GM12892 (cell line): ENCODE data around the gene MSL3B.

Experiments used
- DNase-seq: peaks from one replicate; pipeline ENCODE4 v3.0.0; 2011; ENCODE audit not compliant: insufficient read length
- FAIRE-seq: peaks from 2 replicates; lab custom pipeline; 2011; peaks lifted over from hg19 to GRCh38; lab: Jason Lieb, UNC
- POLR2A ChIP-seq: IDR thresholded peaks from 2 replicates; pipeline ENCODE4 v1.6.1; 2011; ENCODE audit warnings: low read depth, low read length, control low read depth
- POLR2AphosphoS5 ChIP-seq: IDR thresholded peaks from 2 replicates; pipeline ENCODE4 v1.6.1; 2011; ENCODE audit warnings: low read depth, low read length, control low read depth
- TAF1 ChIP-seq: IDR thresholded peaks from 2 replicates; pipeline ENCODE4 v1.6.1; 2011; ENCODE audit warnings: low read depth, mild to moderate bottlenecking, control low read depth, low read length, borderline replicate concordance

MSL3B gene

GRCh38 chr2:233840520-233840919, 27.7 kb downstream of the MSL3B start:
- no peak for TF ChIP-seq POLR2A
- no peak for TF ChIP-seq POLR2AphosphoS5
- no peak for TF ChIP-seq TAF1
- DNase-seq (no peak), FAIRE-seq (no peak)

GRCh38 chr2:233839447-233839820, 28.8 kb downstream of the MSL3B start:
- TF ChIP-seq POLR2AphosphoS5 = no peak
- DNase-seq = no peak
- FAIRE-seq = no peak

GRCh38 chr2:233838726-233839446, 29.3 kb downstream of the MSL3B start:
- DNase-seq (no peak), FAIRE-seq (no peak)
- TF ChIP-seq TAF1 (no peak), POLR2AphosphoS5 (no peak), POLR2A (no peak)

DNA sequence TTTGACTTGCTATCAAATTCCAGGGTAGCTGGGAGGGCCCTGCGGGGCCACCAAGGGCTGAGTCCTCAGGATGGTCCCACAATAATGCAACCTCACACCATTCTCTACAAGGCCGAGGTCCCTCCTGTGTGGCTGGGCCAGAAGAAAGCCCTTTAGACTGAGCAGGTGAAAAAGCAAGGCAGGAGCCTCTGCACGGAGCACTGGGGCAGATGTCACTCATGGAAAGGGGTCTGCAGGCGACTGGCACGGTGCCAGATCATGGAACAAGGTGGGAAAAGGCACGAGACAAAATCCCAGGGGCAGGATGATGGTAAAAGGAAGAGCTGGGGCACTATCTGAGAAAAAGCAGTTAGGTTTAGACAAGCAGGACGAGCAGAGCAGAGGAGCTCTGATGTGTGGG, 29.9 kb downstream of the MSL3B start:
- TF ChIP-seq TAF1 = no peak
- TF ChIP-seq POLR2A = no peak
- TF ChIP-seq POLR2AphosphoS5 = no peak
- no peak for DNase-seq
- no peak for FAIRE-seq

GRCh38 chr2:233837694-233838229, 30.4 kb downstream of the MSL3B start:
- FAIRE-seq (no peak), DNase-seq (no peak)
- no peak for TF ChIP-seq TAF1
- no peak for TF ChIP-seq POLR2A
- TF ChIP-seq POLR2AphosphoS5 = no peak

DNA sequence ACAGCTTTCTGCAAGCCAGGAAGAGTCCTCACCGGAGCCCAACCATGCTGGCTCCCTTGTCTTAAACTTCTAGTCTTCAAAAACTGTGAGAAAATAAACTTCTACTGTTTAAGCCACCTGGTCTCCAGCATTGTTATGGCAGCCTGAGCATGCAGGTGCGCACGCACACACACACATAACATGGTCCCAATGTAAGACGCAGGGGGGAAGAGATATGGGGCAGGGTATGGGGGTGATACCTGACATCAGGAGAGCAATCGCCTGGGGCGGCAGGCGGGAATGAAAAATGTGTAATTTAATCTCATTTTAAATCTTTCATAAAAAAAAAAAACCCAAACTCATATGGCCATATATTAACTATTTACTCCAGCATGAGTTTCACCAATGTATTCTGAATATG, 31.8 kb downstream of the MSL3B start:
- no peak for TF ChIP-seq POLR2AphosphoS5
- no peak for FAIRE-seq

GRCh38 chr2:233835230-233836186, 32.7 kb downstream of the MSL3B start:
- FAIRE-seq = no peak
- DNase-seq = no peak
- TF ChIP-seq TAF1 = no peak

More for the DNA sequence above, 31.8 kb downstream of the MSL3B start:
- DNase-seq = no peak

- FAIRE-seq (no peak), DNase-seq (no peak)
- no peak for TF ChIP-seq POLR2AphosphoS5
- no peak for TF ChIP-seq POLR2A
- TF ChIP-seq TAF1 = no peak
These were observed 34.8 kb downstream of the MSL3B start for GRCh38 chr2:233833345-233833744.

DNA sequence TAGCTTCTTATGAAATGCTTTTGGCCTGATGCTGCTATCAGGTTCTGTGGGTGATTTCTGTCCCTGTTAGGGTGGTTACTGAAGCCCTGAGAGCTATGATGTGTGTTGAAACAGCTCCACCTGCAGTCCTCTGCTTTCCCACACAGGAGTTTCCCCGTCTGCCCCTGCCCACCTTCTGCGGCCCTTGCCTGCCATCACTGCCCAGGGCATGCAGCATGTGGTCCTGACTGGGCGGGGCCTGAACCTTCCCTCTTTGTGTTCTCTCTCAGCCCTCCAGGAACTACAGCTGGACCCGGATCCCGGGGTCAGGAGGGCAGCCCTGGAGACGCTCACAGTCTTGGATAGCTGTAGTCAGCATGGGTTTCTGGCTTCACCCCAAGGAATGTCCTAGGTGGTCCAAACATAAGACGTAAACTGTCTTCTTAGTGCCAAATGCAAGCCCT, 35.3 kb downstream of the MSL3B start:
- FAIRE-seq (no peak), DNase-seq (no peak)
- TF ChIP-seq TAF1 = no peak
- no peak for TF ChIP-seq POLR2AphosphoS5
- TF ChIP-seq POLR2A = no peak

DNA sequence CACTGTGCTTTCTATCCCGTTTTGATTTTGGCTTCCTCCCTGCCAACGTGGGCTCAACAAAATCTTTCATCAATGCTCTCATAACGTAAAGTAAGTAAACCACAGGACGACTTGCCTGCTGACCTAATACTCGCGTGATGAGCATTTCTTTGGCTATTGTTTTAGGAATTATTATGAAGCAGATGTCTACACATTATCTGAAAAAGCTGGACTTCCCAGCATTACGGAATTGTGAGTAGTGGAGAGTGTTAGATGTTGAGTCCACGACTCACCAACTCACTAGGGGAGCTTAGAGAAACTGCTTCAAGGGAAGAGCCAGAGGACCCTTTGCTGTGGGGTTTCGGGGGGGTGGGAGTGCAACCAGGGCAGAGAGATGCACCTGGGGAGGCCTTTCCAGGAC, 35.8 kb downstream of the MSL3B start:
- no peak for FAIRE-seq
- TF ChIP-seq POLR2A = no peak
- no peak for TF ChIP-seq TAF1
- no peak for TF ChIP-seq POLR2AphosphoS5
- no peak for DNase-seq

GRCh38 chr2:233831861-233832260, 36.3 kb downstream of the MSL3B start:
- TF ChIP-seq POLR2AphosphoS5 (no peak), TAF1 (no peak), POLR2A (no peak)
- DNase-seq (no peak), FAIRE-seq (no peak)

DNA sequence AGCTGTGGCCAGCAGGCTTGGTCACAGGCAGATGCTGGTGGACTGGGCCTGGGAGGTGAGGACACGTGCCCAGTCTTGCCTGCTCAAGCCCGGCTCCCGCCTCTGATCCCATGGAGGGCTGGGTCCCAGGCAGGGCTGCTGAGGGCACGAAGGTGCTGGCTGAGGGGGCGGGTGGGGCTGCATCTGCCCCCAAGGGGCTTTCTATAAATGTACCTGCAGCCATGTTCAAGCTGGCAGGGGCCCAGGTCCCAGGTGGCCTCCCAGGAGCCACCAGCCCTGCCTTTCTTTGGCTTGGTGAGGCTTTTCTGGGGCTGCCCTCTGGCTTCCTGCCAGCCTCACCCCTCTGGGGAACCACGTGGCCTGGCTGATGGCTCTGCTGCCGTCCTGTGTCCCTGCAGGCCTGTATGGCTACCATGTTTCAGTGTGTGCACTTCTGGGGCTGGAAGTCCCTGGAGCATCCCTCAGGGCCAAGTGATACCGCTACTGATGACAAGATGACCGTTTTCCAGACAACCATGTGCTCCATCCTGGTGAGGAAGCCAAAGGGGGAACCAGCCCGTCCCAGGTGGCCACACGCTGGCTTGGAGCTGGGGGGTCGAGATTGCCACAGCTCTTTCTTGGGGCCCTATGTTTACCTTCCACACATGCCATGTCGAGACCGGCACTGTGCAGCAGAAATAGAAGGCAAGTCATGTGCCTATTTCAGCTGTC, 37.0 kb downstream of the MSL3B start:
- FAIRE-seq = no peak
- no peak for TF ChIP-seq TAF1
- TF ChIP-seq POLR2A = no peak
- no peak for TF ChIP-seq POLR2AphosphoS5
- no peak for DNase-seq
